Thymus (tissue), 11 donors: ENCODE results near the gene CD82. TPM values are rescaled to one million over a fixed set of nuclear protein-coding genes. Genes with fewer than 3 reads are reported as not detected.

Source experiments
- DNase-seq, 9 donors: peaks; one replicate each; pipeline ENCODE4 v3.0.0-alpha.2; 2013; ENCODE audit warnings: low spot score in 9 of 9, low read depth in 6 of 9, missing footprints in 1 of 9
- H3K27ac ChIP-seq, 2 donors: one replicate each; pipeline ENCODE4 v1.5.1; 2013; ENCODE audit warnings: control low read depth in 1 of 2, low read depth in 1 of 2, low read length in 1 of 2, mild to moderate bottlenecking in 1 of 2, moderate library complexity in 1 of 2
- H3K27me3 ChIP-seq, 2 donors: one replicate each; pipeline ENCODE4 v1.5.1; 2013; ENCODE audit warnings: low read length in 1 of 2; ENCODE audit not compliant: control insufficient read depth in 2 of 2, insufficient read depth in 1 of 2
- H3K36me3 ChIP-seq, 2 donors: one replicate each; pipeline ENCODE4 v1.5.1; 2013; ENCODE audit warnings: low read length in 1 of 2, mild to moderate bottlenecking in 1 of 2, moderate library complexity in 1 of 2; ENCODE audit not compliant: control insufficient read depth in 2 of 2, insufficient read depth in 2 of 2
- H3K4me1 ChIP-seq, 2 donors: one replicate each; pipeline ENCODE4 v1.5.1; 2013; ENCODE audit warnings: low read length in 2 of 2; ENCODE audit not compliant: control insufficient read depth in 2 of 2, insufficient read depth in 2 of 2
- H3K4me3 ChIP-seq, 2 donors: one replicate each; pipeline ENCODE4 v1.5.1; 2013; ENCODE audit warnings: low read length in 2 of 2, control low read depth in 1 of 2, mild to moderate bottlenecking in 1 of 2
- H3K9me3 ChIP-seq, 2 donors: one replicate each; pipeline ENCODE4 v1.5.1; 2013; ENCODE audit warnings: low read length in 1 of 2, mild to moderate bottlenecking in 1 of 2; ENCODE audit not compliant: control insufficient read depth in 2 of 2, insufficient read depth in 1 of 2
- WGBS: extraction: QIAGEN DNeasy Blood & Tissue Kit; methylation state at CpG from one replicate; pipeline ENCODE4 v1.1.7; 2013; 5-methylcytosine and 5-hydroxymethylcytosine counted together
- polyA plus RNA-seq: library from polyadenylated mRNA; stranded (reverse); fragments of 200-250 nt; gene quantifications from one replicate; pipeline ENCODE4 v1.2.3, GENCODE V29; 2013
- total RNA-seq: library from RNA; stranded (reverse); fragments of 120-200 nt; gene quantifications from one replicate; pipeline ENCODE4 v1.2.4, GENCODE V29; 2013
- donor health status: healthy.

Gene CD82
- total and polyA plus RNA-seq, 2 donors: 34.8 to 34.9 TPM

DNA sequence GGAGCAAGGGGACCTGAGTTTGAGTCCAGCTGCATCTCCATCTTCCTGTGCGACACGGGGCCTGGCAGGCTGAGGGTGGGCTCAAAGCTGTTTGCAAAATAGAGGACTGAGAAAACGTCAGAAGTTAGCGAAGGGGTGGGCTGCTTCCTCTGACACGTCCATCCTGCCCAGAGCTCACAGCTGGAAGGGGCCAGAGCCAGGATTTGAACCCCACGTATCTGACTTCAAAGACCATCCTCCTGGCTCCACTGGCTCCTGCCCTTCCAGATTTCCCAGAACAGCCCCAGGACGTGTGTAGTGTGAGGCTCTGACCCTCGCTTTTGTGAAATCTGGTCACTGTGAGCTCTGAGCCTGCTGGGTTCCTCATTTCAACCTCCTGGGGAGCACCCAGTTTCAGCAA lies 56.3 kb downstream of the CD82 start:
- no peak overlapping the region for H3K4me3 ChIP-seq
- WGBS: 96% methylated on average over 8 of the region's 8 CpGs
- H3K9me3 ChIP-seq: peaks cover 0 to 3% of the 10 kb centered on the region in 2 donors
- no peak for DNase-seq
- no peaks in the 10 kb centered on the region for H3K27me3 ChIP-seq
- peaks cover 24 to 40% of the 10 kb centered on the region in 2 donors for H3K36me3 ChIP-seq
- no peak overlapping the region for H3K27ac ChIP-seq
- peaks cover 0 to 10% of the 10 kb centered on the region in 2 donors for H3K4me1 ChIP-seq

DNA sequence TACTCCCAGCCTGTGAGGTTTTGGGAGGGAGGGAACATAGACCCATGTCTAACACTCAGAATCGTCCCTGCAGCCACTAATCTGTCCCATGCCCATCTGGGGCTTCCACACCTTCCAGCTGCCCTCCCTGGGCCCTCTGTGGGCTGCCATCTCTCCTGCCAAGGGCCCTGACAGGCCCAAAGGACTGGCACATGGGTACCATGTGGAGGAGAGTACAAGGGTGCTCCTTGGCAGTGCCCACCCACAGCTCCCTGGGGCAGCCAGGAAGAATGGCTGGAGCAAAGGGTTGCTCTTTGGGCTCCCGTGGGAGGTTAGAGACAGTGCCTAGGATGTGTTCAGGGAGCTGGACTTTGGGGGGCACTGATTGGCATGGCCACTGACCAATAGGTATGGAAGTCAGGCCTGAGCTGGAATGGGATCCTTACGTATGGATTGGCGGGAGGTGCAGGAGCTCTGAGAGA lies 56.8 kb downstream of the CD82 start:
- Histone ChIP-seq H3K4me1 (peaks cover 0 to 10% of the 10 kb centered on the region in 2 donors), H3K4me3 (no peak overlapping the region), H3K36me3 (peaks cover 20 to 38% of the 10 kb centered on the region in 2 donors), H3K27ac (no peak overlapping the region), H3K9me3 (peaks cover 0 to 3% of the 10 kb centered on the region in 2 donors), H3K27me3 (no peaks in the 10 kb centered on the region)
- no peak for DNase-seq
- WGBS: 95% methylated on average over 4 of the region's 4 CpGs

DNA sequence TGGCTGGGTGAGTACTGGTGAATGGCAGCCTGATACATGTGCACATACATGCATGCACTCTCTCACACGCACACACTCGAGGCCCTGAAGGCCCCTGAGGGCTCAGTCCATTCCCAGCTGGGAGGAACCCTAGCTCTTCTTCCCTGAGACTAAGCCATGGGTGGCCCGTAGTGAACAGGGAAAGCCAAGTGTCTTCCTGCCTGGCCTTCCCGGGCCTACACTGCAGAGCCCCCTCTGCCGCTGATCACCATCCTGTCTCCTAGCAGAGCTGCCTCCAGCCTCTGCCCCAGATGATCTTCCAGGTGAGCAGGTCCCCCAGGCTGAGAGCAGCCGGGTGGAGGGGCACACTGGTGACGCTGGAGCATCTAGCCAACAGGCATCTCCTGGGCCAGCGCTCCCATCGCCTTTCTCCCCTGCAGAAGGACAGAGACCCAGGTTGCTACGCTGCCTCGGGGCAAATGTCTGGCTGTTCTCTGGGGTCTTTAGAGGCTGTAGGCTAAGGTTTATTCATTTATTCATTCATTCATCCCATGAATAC lies 57.3 kb downstream of the CD82 start:
- peaks cover 0 to 3% of the 10 kb centered on the region in 2 donors for H3K9me3 ChIP-seq
- peaks cover 0 to 10% of the 10 kb centered on the region in 2 donors for H3K4me1 ChIP-seq
- peaks cover 17 to 37% of the 10 kb centered on the region in 2 donors for H3K36me3 ChIP-seq
- no peaks in the 10 kb centered on the region for H3K27me3 ChIP-seq
- no peak overlapping the region for H3K27ac ChIP-seq
- no peak overlapping the region for H3K4me3 ChIP-seq
- no peak for DNase-seq
- 95% methylated on average over 11 of the region's 11 CpGs for WGBS

DNA sequence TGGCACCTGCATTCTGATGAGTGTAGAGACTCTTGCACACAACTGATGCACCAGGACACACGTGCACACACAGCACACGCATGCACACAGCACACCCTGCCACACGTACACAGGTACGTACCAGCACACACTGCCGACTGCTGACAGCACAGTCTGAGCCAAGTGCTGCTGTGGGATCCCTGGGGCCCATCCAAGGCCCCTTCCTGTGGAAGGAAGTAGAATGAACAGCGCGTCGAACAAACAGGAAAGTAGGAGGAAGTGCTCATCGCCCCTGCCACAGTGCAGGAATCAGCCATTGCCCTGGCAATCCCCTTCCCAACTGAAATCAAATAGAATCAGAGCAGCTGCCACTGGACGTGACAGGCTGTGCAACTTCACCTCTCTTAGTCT lies 57.9 kb downstream of the CD82 start:
- peaks cover 0 to 10% of the 10 kb centered on the region in 2 donors for H3K4me1 ChIP-seq
- H3K36me3 ChIP-seq: peaks cover 12 to 32% of the 10 kb centered on the region in 2 donors
- no peak overlapping the region for H3K4me3 ChIP-seq
- H3K27ac ChIP-seq: no peak overlapping the region
- peaks cover 0 to 3% of the 10 kb centered on the region in 2 donors for H3K9me3 ChIP-seq
- no peaks in the 10 kb centered on the region for H3K27me3 ChIP-seq
- 36% methylated on average over 10 of the region's 10 CpGs for WGBS
- no peak for DNase-seq

DNA sequence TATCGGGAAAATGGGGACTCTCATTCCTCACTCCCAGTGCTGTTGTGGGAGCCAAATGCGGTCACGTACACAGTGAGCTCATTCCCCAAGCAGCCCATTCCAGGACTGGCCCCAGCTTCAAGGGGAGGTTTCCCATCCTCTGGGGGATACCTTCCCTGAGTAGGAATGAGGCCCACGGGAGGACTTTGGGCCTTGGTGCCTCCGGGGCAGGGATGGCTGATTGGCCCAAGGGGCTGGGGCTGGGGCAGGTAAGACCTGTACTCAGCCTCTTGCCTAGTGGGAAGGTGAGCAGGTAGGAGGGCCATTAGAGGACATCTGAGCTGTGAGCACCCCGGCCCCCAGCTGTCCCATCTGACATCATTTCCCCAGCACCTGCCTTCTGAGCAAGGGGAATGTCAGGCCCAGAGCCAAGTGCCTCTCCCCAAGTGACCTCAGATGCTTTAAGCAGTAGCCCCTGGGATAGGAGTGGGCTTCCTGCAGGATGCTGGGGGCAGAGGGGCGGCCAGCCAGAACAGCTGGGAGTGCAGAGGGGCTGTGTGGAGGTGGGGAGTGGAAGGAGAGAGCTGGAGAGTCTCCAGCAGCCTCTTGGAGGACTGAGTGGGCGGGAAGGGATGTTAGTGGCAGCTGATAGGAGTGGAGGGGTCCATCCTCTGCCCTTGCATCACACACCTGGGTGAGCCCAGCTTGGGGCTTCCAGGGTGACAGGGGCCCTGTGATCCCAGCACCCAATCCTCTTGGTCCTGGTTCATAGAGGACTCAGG lies 58.4 kb downstream of the CD82 start:
- no peak overlapping the region for H3K4me3 ChIP-seq
- H3K27me3 ChIP-seq: peaks cover 0 to under 1% of the 10 kb centered on the region in 2 donors
- peaks cover 8 to 26% of the 10 kb centered on the region in 2 donors for H3K36me3 ChIP-seq
- no peak for DNase-seq
- H3K4me1 ChIP-seq: peaks cover 0 to 10% of the 10 kb centered on the region in 2 donors
- WGBS: 75% methylated on average over 8 of the region's 8 CpGs
- H3K27ac ChIP-seq: no peak overlapping the region
- peaks cover 0 to 3% of the 10 kb centered on the region in 2 donors for H3K9me3 ChIP-seq

DNA sequence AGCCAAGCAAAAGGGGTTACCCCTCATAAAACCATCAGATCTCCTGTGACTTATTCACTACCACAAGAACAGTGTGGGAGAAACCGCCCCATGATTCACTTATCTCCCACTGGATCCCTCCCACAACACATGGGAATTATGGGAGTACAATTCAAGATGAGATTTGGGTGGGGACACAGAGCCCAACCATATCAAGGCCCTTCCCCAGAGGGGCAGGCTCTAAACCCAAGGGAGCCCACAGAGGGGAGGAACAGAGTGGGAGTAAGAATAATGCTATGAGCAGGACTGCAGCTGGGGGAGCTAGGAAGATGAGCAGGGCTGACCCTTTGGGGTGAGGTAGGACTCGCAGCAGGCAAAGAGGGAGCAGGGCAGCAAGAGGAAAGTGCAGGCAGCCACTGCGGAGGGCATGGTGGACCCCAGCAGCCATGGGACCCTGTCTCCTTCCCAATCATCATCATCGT lies 59.3 kb downstream of the CD82 start:
- WGBS: 96% methylated on average over 4 of the region's 4 CpGs
- Histone ChIP-seq H3K4me3 (no peak overlapping the region), H3K9me3 (peaks cover 0 to 3% of the 10 kb centered on the region in 2 donors), H3K27ac (no peak overlapping the region), H3K36me3 (peaks cover 5 to 21% of the 10 kb centered on the region in 2 donors), H3K27me3 (peaks cover 0 to 2% of the 10 kb centered on the region in 2 donors), H3K4me1 (peaks cover 0 to 10% of the 10 kb centered on the region in 2 donors)
- no peak for DNase-seq

DNA sequence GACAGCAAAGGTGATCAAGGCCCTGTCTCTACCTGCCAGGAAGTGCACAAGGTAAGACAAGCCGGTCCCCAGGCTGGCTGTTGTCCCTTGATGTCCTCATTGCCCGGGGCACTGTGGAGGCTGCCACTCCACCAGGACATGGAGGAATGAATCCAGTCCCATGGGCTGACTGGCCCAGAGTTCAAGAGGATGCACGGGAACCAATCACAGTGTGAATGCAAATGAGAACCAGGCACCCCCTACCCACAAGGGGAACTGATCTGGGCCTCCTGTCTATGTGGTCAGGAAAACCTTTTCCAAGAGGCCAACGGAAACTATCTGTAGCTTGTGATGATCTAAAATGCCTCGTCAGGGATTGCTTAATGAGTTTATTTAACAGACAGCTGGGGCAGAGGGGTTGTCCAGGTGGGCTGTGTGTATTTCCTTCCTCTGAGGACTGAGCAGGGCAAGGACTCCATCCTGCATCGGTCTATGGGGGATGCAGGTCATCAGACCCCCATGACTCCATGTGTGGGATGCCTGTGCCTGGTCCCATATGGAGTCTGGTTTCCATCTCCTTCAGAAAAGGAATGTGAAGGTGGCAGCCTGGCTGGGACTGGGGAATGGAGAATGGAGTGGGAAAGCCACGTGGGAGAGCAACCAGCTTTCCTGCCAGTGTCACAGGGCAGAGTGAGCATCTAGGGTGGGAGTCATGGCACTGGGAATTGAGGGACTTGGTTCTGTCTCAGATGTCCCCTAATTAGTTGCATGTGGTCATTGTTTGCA lies 60.5 kb downstream of the CD82 start:
- WGBS: 54% methylated on average over 7 of the region's 7 CpGs
- H3K27ac ChIP-seq: no peak overlapping the region

DNA sequence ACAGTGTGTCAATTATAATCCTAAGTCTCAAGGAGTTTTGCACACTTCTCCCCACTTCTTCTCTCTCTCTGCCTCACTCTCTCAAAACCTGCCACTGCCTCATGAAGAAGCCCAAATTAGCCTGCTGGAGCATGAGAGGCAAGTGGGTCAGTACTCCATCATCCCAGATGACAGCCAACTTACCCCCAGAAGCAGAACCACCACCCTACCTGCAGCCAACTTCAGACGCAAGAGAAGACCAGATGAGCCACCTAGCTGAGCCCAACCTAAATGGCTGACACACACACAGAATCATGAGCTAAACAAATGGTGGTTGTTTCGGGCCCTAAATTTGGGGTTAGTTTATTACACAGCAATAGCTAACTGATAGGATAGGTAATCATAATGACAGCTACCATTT lies 61.2 kb downstream of the CD82 start:
- no peak for DNase-seq
- Histone ChIP-seq H3K27me3 (peaks cover 0 to 2% of the 10 kb centered on the region in 2 donors), H3K36me3 (peaks cover 0 to 10% of the 10 kb centered on the region in 2 donors), H3K4me3 (no peak overlapping the region), H3K4me1 (peaks cover 0 to 10% of the 10 kb centered on the region in 2 donors), H3K27ac (no peak overlapping the region), H3K9me3 (peaks cover 0 to 3% of the 10 kb centered on the region in 2 donors)
- WGBS: 98% methylated on average over 2 of the region's 2 CpGs

More for the DNA sequence above, 60.5 kb downstream of the CD82 start:
- Histone ChIP-seq H3K36me3 (peaks cover 1 to 12% of the 10 kb centered on the region in 2 donors), H3K9me3 (peaks cover 0 to 3% of the 10 kb centered on the region in 2 donors), H3K4me1 (peaks cover 0 to 10% of the 10 kb centered on the region in 2 donors), H3K4me3 (no peak overlapping the region), H3K27me3 (peaks cover 0 to 2% of the 10 kb centered on the region in 2 donors)
- no peak for DNase-seq
